HG02759 (cell line): Measurements from ENCODE around the gene TMCC3.
"Not testable (repeated sequence)": the region's sequence is repeated elsewhere in the genome, so short reads cannot be mapped to it uniquely, and the experiment has no call there.

Source experiments
- ATAC-seq: cut with Tn5 transposase; IDR thresholded peaks from one replicate; pipeline ENCODE4 v1.9.1; 2021; ENCODE audit warnings: mild to moderate bottlenecking, moderate library complexity; ENCODE audit not compliant: unreplicated experiment

The TMCC3 gene

DNA sequence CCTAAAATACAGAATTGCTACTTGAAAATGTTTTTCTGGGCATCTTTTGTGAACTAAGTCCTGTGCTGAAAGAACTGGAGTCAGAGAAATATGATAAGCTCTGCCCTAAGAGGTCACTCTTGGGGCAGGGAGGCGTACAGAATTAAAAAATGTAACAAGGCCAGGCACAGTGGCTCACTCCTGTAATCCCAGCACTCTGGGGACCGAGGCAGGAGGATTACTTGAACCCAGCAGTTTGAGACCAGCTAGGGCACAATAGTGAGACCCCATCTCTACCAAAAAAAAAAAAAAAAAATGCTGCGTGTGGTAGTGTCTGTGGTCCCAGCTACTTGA, 46.0 kb downstream of the TMCC3 start:
- no peak for ATAC-seq

DNA sequence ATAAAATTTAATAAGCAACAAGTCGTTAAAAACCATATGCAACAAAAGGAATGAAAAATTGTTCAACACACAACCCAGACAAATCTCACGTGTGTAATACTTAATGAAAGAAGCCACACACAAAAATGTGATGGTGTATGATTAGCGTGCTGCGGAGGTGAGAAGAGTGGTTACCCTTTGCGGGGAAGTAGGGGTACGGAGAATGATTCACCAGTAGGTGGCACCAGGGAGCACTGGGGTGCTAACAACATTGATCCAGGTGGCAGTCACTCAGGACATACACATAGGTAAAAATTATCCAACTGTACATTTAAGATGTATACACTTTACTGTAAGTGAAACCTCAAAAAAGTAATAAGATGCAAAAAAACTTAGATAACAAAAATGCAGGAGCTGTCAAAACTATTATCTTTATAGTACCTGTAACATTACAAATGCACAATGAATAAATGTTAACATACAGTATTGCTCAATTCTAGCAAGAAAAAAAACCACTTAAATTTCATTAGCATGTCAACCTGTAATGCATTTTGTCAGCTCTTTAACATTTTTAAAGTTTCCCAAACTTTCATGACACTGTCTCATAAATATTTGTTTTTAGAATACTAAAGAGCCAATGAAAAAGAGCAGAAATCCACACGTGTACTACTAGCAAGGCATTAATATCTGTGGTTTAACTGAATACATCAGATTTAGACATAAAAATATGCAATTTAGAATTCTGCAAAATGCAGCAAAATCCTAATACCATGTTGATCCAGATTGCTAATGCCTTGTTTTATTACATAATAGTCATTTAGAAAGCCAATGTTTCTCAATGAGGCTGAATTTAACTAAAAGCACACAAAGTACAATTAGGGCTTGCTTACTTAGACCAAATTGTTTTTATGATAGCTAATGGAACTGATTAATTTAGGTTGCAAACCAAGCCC, 46.7 kb downstream of the TMCC3 start:
- no peak for ATAC-seq

DNA sequence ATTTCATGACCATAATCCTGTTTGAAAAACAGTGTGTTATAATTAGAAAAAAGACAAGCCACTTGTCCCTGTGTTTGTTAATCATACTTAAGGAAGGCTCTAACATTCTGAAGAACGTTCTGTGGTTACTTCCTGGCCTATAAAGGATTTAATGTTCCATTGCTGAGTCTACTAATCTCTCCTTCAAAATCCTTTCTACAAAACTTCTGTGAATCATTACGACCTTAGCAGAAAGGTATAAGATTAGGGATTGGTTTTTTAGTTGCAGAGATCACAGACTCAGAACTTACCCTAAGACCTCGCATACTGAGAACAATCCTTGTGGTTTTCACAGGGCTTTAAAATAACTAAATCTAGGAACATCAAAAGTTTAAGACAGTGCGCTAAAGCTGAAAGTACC, 48.3 kb downstream of the TMCC3 start:
- no peak for ATAC-seq

- not testable (repeated sequence) for ATAC-seq
These were observed 49.0 kb downstream of the TMCC3 start for GRCh38 chr12:94601307-94601706.

DNA sequence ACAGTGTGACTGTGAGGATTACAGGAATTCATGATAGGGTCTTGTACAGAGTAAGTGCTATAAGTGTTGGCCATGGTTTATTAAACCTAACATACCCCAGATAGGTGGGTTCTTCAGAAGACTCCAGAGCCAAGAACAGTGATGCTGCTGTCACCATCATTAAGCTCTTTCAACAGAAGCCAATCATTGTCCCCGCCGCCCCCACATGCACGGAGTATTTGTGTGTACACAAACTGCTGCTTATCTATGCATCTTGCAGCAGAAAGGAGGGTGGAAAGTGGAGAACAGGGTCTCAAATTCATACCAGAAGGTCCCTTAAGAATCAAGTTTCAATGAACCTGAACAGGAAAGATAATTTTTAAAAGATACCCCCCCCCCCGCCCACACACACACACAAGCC, 51.2 kb downstream of the TMCC3 start:
- ATAC-seq = no peak

- ATAC-seq = no peak
These were observed 53.1 kb downstream of the TMCC3 start for GRCh38 chr12:94597268-94597667.

DNA sequence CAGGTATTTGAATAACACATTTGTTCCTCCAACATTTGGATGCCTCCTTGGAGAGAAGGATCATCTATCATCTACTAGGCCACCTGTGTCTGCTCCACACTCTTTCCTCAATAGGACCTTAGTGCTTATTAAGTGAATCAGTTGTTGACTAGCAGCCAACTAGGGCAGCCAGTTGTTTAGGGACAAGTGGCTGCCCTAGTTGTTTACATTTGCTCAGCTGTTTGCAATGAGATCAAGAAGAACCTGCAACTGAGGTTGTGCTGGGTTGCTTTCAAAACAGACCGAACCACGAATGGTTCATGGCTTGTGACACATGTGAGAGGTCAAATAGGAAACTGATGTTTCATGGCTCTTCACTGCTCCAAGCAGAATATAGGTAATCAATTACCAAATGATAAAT, 53.8 kb downstream of the TMCC3 start:
- no peak for ATAC-seq

DNA sequence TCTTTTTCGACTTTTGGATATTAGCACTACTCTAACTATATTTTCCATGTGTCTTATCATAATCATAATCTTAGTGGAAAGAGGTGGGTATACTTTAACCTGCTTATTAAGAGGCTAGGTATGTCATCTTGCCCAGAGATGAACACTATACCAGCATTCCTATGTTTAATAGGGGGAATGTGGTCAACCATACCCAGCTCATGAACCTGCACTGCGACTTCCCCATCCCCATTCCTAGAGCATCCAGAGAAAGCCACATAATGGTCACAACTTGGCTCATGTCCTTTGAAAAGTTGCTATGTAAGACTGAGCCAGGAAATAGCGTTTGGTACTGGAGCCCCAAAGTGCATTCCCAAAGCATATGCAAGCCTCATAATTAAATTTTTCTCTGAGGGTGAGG, 55.2 kb downstream of the TMCC3 start:
- ATAC-seq = no peak

- peak; percentile 17 for ATAC-seq
These were observed 55.9 kb downstream of the TMCC3 start for GRCh38 chr12:94594443-94594825.

DNA sequence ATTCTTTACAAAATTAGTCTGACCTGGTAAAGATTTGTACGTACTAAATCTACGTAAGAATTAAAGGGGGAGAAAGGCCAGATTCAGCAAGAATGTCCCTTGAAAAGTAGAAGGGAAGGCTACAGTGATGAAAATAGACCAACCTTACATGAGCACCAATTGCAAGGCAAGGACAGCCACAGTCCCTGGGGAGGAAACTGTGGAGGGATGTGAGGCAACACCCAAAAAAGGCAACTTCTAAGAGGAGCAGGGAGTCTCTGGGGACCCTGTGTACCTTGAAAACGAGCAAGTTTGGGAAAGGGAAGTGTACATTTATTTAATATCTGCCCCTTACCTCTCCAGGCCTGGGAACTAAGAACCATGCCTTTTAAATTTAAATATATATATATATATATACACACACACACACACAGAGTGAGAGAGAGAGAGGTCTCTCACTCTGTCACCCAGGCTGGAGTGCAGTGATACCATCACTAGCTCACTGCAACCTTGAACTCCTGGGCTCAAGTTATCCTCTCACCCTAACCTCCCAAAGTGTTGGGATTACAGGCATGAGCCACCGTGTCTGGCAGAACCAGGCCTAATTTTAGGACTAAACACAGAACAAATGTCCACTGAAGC, 56.4 kb downstream of the TMCC3 start:
- ATAC-seq = peak; percentile 66

DNA sequence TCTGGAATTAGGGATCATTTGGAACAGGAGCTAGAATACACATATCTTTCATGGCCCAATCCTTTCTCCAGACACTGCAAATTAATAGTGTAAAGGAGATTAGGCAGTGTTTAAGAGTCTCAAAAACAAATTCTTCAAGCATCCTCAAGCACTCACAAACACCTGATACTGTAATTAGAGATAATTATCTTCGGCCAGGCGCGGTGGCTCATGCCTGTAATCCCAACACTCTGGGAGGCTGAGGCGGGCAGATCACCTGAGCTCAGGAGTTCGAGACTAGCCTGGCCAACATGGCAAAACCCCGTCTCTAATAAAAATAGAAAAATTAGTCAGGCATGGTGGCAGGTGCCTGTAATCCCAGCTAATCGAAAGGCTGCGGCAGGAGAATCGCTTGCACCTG, 57.6 kb downstream of the TMCC3 start:
- ATAC-seq = not testable (repeated sequence)

DNA sequence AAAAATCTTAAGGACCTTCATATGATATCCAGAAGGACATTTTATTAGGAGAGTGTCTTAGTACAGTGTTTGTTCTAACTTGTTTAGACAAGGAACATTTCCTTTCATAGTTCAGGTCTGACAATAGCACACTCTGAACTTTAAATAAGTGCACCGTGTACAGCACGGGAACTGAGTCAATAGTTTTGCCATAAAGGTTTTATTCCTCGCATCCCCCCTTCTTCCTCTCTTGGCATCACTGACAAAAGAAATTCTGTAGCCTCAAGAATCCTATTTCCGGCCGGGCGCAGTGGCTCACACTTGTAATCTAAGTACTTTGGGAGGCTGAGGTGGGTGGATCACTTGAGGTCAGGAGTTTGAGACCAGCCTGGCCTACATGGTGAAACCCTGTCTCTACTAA, 58.3 kb downstream of the TMCC3 start:
- no peak for ATAC-seq

DNA sequence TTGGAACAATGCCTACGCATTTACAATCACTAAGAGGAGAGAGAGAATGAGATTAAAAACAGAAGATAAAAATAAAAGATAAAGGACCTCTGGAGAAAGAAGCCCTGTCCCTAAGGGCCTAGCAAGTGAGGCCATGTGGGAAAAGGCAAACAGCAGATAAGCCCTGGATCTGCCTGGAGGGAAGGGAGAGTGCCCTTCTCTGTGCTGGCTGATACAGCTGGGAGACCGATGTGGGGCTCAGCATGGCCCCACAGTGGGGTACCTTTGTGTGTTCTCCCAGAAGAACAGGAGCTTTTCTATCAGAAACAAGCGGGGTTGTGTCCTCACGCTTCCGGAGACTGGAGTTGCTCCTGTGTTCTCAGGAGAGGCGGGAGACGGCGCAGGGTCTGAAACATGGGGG, 59.9 kb downstream of the TMCC3 start:
- no peak for ATAC-seq

DNA sequence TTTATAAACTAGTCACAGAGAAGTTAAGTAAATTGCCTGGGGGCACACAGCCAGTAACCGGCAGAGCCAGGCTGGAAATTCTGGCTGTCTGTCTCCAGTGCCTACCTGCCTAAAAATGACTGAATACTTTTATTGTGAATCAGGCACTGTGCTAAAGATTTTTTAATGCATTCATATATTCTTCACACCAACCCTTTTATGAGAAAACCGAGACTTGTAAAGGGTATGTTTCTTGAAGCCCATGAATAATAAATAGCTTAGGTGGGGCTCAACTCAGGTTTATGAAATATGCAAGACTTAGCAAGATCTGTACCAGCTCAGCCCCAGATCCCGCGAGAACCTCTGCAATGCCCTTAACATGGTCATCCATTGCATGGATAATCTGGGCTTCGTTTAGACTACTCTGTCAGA, 60.8 kb downstream of the TMCC3 start:
- ATAC-seq = no peak

GRCh38 chr12:94588346-94588745, 62.0 kb downstream of the TMCC3 start:
- no peak for ATAC-seq

DNA sequence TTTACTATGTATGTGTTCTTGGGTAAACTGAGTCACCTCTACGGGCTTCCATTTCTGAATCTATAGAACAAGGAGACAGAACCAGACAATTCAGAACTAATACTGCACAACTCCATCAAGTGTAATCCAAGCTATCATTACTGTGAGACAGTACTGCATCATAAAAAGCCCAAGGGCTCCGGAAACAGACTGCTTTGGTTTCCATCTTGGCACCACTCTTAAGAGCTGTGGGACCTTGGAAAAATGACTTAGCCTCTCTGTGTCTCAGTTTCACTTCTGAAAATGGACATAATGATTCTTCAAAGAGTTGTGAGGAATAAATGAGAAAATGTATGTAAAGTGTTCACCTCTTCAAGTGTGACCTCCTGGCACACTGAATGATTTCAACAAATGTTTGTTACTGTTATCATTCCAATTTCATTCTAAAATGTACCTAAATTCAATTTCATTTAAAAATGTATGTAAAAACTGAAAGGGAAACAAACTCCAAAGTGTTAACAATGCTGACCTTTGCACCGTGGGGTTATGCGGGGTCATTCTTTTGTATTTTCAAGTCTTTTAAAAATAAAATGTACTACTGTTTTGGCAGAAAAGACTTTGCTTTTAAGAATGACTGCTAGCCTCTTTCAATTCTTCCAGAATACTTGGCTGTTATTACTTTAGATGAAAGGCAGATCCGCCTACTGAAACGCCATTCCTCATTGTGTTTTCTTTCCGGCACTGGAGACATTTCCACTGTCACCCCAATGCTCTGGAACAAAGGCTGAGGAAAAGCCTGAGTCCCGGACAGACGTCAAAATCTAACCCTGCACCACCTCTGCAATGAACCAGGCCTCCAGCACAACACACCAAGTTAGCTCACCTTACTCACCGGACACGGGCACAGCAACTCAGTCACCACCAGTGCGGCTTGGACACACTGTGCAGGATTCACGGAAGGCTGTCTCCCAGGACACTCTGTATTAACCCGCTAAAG, 62.8 kb downstream of the TMCC3 start:
- ATAC-seq = no peak

- ATAC-seq = no peak
These were observed 63.6 kb downstream of the TMCC3 start for GRCh38 chr12:94586589-94587259.

DNA sequence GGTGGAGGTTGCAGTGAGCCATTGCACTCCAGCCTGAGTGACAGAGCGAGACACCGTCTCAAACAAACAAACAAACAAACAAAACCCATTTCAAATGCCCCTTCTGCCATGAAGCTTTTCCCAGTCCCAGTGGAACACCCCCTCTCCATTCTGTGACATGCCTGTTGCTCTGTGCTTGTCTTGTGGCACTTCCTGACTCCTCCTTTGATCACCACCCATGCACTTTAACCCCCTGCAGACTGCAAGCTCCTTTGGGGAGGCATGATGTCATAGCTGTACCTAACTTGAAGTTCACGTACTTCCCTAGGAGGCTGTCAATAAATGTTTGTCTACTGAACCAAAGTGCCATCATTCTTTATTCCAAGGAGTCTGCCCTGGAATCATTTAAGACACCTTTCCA, 64.7 kb downstream of the TMCC3 start:
- ATAC-seq = no peak

DNA sequence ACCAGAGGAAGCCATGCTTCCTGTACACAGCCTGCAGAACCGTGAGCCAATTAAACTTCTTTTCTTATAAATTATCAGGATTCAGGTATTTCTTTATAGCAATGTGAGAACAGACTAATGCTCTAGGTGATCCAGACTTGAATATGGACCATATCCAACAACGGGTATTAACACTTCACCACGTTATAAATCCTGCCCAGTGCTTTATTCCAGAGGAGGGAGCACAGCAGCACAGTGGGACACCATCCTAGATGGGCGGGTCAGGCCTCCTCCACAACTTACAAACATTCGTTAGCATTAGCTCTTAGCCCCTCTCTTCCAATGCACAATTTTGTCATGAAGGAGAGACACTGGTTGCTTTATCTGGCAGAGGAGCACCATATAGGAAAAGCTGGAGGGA, 66.0 kb downstream of the TMCC3 start:
- ATAC-seq = no peak

- ATAC-seq = no peak
These were observed 67.8 kb downstream of the TMCC3 start for GRCh38 chr12:94582591-94582990.
